Mesenchymal stem cell (in vitro differentiated cells and primary cell): ENCODE measurements around the gene CXCR4.

Source experiments
- DNase-seq: peaks from one replicate; pipeline ENCODE4 v3.0.0-alpha.2; 2013
- H2AFZ ChIP-seq: one replicate; pipeline ENCODE4 v1.6.1; 2013; ENCODE audit warnings: low read depth, mild to moderate bottlenecking, control low read depth, inconsistent platforms, low read length, moderate library complexity
- H2AK5ac ChIP-seq: 2 replicates; pipeline ENCODE4 v1.6.1; 2013; ENCODE audit warnings: low read length, moderate library complexity, mild to moderate bottlenecking, inconsistent platforms; ENCODE audit not compliant: severe bottlenecking
- H2BK120ac ChIP-seq: one replicate; pipeline ENCODE4 v1.6.1; 2013; ENCODE audit warnings: low read depth, mild to moderate bottlenecking, inconsistent platforms, low read length, moderate library complexity
- H2BK12ac ChIP-seq, 2 experiments: one replicate each; pipeline ENCODE4 v1.6.1; 2013; ENCODE audit warnings: inconsistent platforms in 2 of 2, low read length in 2 of 2, mild to moderate bottlenecking in 2 of 2, moderate library complexity in 2 of 2, control low read depth in 1 of 2
- H2BK15ac ChIP-seq: one replicate; pipeline ENCODE4 v1.6.1; 2013; ENCODE audit warnings: mild to moderate bottlenecking, low read depth, inconsistent platforms; ENCODE audit not compliant: poor library complexity, severe bottlenecking
- H2BK5ac ChIP-seq: 2 replicates; pipeline ENCODE4 v1.6.1; 2013; ENCODE audit warnings: low read depth, mild to moderate bottlenecking, low read length, control low read depth, inconsistent platforms; ENCODE audit not compliant: poor library complexity, severe bottlenecking
- H3K14ac ChIP-seq, 2 experiments: one replicate each; pipeline ENCODE4 v1.6.1; 2013; ENCODE audit warnings: inconsistent platforms in 2 of 2, low read length in 2 of 2, control low read depth in 1 of 2, mild to moderate bottlenecking in 1 of 2, moderate library complexity in 1 of 2
- H3K18ac ChIP-seq, 2 experiments: one replicate each; pipeline ENCODE4 v1.6.1; 2013; ENCODE audit warnings: inconsistent platforms in 2 of 2, low read length in 2 of 2, control low read depth in 1 of 2, low read depth in 1 of 2, mild to moderate bottlenecking in 1 of 2
- H3K23ac ChIP-seq, 2 experiments: one replicate each; pipeline ENCODE4 v1.6.1; 2013; ENCODE audit warnings: inconsistent platforms in 2 of 2, low read length in 2 of 2, mild to moderate bottlenecking in 2 of 2, moderate library complexity in 2 of 2, control low read depth in 1 of 2
- H3K27ac ChIP-seq: 2 replicates; pipeline ENCODE4 v1.5.1; 2013; ENCODE audit warnings: mild to moderate bottlenecking, moderate library complexity, low read length, control low read depth, inconsistent platforms; ENCODE audit not compliant: poor library complexity, severe bottlenecking
- H3K27me3 ChIP-seq, 2 experiments: 2 replicates each; pipeline versions ENCODE4 v1.6.1 to v1.7.0; 2013; ENCODE audit warnings: low read length in 2 of 2, mild to moderate bottlenecking in 2 of 2, moderate library complexity in 2 of 2, control low read depth in 1 of 2, inconsistent platforms in 1 of 2; ENCODE audit not compliant: control insufficient read depth in 1 of 2, insufficient read depth in 1 of 2
- H3K36me3 ChIP-seq, 2 experiments: 2 replicates each; pipeline versions ENCODE4 v1.6.1 to v1.7.0; 2013; ENCODE audit warnings: low read length in 2 of 2, control low read depth in 1 of 2, inconsistent platforms in 1 of 2, low read depth in 1 of 2, mild to moderate bottlenecking in 1 of 2; ENCODE audit not compliant: insufficient read depth in 2 of 2, control insufficient read depth in 1 of 2
- H3K4ac ChIP-seq, 2 experiments: one replicate each; pipeline ENCODE4 v1.6.1; 2013; ENCODE audit warnings: inconsistent platforms in 2 of 2, low read length in 2 of 2, mild to moderate bottlenecking in 2 of 2, moderate library complexity in 2 of 2, control low read depth in 1 of 2, low read depth in 1 of 2
- H3K4me1 ChIP-seq: 2 replicates; pipeline ENCODE4 v1.6.1; 2013; ENCODE audit warnings: low read depth, low read length, control low read depth; ENCODE audit not compliant: control insufficient read depth, insufficient read depth
- H3K4me2 ChIP-seq: 2 replicates; pipeline ENCODE4 v1.6.1; 2013; ENCODE audit warnings: low read length, mild to moderate bottlenecking, inconsistent platforms; ENCODE audit not compliant: poor library complexity, severe bottlenecking
- H3K4me3 ChIP-seq, 2 experiments: 2 replicates each; pipeline versions ENCODE4 v1.5.1 to v1.7.0; 2013; ENCODE audit warnings: low read length in 2 of 2, mild to moderate bottlenecking in 2 of 2, control low read depth in 1 of 2, low read depth in 1 of 2; ENCODE audit not compliant: insufficient read depth in 1 of 2
- H3K79me1 ChIP-seq: replicated peaks from 2 replicates; pipeline ENCODE4 v1.6.1; 2013; ENCODE audit warnings: mild to moderate bottlenecking, control low read depth, low read length, inconsistent platforms; ENCODE audit not compliant: poor library complexity, severe bottlenecking
- H3K9ac ChIP-seq: 2 replicates; pipeline ENCODE4 v1.7.0; 2013; ENCODE audit warnings: mild to moderate bottlenecking, low read length, moderate library complexity
- H3K9me3 ChIP-seq: 2 replicates; pipeline ENCODE4 v1.7.0; 2013; ENCODE audit warnings: mild to moderate bottlenecking, low read length; ENCODE audit not compliant: control insufficient read depth
- H4K8ac ChIP-seq: one replicate; pipeline ENCODE4 v1.6.1; 2013; ENCODE audit warnings: inconsistent platforms, mild to moderate bottlenecking, low read length, moderate library complexity
- H4K91ac ChIP-seq: one replicate; pipeline ENCODE4 v1.6.1; 2013; ENCODE audit warnings: mild to moderate bottlenecking, low read length, inconsistent platforms
- WGBS: methylation state at CpG from one replicate; pipeline ENCODE4 v1.1.7; 2013; ENCODE audit warnings: mixed read lengths; 5-methylcytosine and 5-hydroxymethylcytosine counted together

CXCR4 gene

GRCh38 chr2:136110526-136110925 is 7.4 kb downstream of the CXCR4 start:
- WGBS: no CpG with 5 or more reads among the region's 1 CpG
- H2BK12ac ChIP-seq: no peak overlapping the region

DNA sequence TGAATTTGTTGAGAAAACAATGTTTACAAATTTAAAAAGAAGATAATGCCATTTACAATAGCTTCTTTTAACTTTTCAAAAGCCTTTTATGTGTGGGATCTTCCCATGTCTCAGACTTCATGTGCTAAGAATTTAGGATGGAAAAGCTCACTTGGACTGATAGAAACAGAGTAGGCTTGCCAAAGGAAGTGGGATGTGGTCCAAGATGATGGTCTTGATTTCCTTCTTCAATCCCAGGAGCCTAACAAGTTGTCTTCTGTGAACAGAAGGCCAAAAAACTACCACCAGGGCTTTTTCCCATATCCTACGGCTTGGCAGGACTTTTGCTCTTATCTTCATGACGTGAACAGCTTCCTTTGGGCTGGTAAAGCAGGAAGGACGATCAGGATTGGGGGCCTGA is 9.5 kb downstream of the CXCR4 start:
- Histone ChIP-seq H3K36me3 (no peaks in the 10 kb centered on the region), H2BK12ac (no peak overlapping the region), H3K4ac (no peak overlapping the region), H3K79me1 (no peaks in the 10 kb centered on the region), H3K18ac (no peak overlapping the region), H2AFZ (no peak overlapping the region), H3K9me3 (no peaks in the 10 kb centered on the region), H4K8ac (no peak overlapping the region), H3K23ac (no peak overlapping the region), H3K14ac (no peak overlapping the region), H2BK5ac (no peak overlapping the region), H2AK5ac (no peak overlapping the region), H2BK15ac (no peak overlapping the region), H3K27ac (no peak overlapping the region), H3K27me3 (peaks cover 19 to 43% of the 10 kb centered on the region in 2 experiments), H2BK120ac (no peak overlapping the region), H3K4me2 (no peak overlapping the region), H3K4me3 (no peak overlapping the region), H3K9ac (no peak overlapping the region), H3K4me1 (no peaks in the 10 kb centered on the region), H4K91ac (no peak overlapping the region)
- DNase-seq: no peak
- 87% methylated on average over 3 of the region's 3 CpGs for WGBS

More at GRCh38 chr2:136110526-136110925, 7.4 kb downstream of the CXCR4 start:
- Histone ChIP-seq H3K27me3 (peaks cover 40 to 60% of the 10 kb centered on the region in 2 experiments), H2BK120ac (no peak overlapping the region), H2BK5ac (no peak overlapping the region), H3K4me1 (no peaks in the 10 kb centered on the region), H3K36me3 (no peaks in the 10 kb centered on the region), H4K91ac (no peak overlapping the region), H3K4me2 (no peak overlapping the region), H2AK5ac (no peak overlapping the region), H3K23ac (no peak overlapping the region), H3K4ac (no peak overlapping the region), H3K27ac (no peak overlapping the region), H3K4me3 (no peak overlapping the region), H3K9ac (no peak overlapping the region), H2BK15ac (no peak overlapping the region), H3K18ac (no peak overlapping the region), H3K9me3 (no peaks in the 10 kb centered on the region), H3K14ac (no peak overlapping the region), H4K8ac (no peak overlapping the region), H2AFZ (no peak overlapping the region), H3K79me1 (no peaks in the 10 kb centered on the region)
- no peak for DNase-seq

DNA sequence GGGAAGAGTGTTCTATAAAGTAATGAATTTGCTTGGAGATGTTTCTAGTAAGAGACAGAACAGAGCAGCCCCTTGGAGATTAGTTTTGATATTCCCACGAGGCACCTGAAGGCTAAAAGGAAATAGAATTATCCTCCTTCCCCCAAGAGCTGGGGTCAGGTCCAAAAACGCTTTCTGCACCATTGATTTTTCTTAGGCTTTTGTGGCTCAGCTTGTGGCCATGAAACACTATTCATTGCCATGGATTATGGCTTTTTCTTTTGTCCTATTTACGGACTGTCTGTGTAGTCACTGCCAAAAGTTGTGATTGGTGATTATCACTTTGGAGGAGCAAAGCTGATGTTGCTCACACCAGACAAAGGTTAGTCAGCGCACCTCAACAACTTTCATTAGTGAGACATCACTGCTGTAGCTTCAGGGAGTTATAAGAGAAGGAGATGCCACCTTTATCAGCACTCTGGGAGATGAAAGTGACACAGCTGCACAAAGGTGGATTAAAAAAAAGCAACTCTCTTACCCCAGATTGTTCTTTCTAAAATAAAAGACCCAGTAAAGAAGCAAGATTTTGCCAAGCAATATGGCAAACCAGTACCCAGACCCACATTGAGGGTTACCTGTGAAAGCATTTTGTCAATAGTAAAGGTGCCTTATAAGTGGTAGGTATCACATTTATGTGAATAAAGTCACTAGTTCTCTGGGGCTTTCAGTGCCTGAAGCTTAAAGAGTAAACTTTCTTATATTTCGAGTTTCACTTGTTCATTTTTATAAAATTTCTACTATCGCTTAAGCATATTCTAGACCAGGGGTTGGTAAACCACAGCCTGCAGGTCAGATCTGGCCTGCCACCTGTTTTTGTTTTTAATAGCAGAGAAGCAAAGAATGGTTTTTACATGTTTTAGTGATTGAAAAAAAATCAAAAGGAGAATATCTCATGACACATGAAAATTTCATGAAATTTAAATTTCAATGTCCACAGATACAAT is 10.6 kb downstream of the CXCR4 start:
- Histone ChIP-seq H2AK5ac (no peak overlapping the region), H3K4ac (no peak overlapping the region), H3K23ac (no peak overlapping the region), H2BK12ac (no peak overlapping the region), H2BK120ac (no peak overlapping the region), H3K79me1 (no peaks in the 10 kb centered on the region), H2BK5ac (no peak overlapping the region), H2BK15ac (no peak overlapping the region), H3K4me2 (no peak overlapping the region), H3K27ac (no peak overlapping the region), H3K4me1 (no peaks in the 10 kb centered on the region), H3K18ac (no peak overlapping the region), H3K9me3 (no peaks in the 10 kb centered on the region), H4K8ac (no peak overlapping the region), H3K4me3 (no peak overlapping the region), H3K14ac (no peak overlapping the region), H3K27me3 (peaks cover 8 to 35% of the 10 kb centered on the region in 2 experiments), H4K91ac (no peak overlapping the region), H3K9ac (no peak overlapping the region), H3K36me3 (no peaks in the 10 kb centered on the region), H2AFZ (no peak overlapping the region)
- WGBS: 81% methylated on average over 4 of the region's 6 CpGs
- no peak for DNase-seq

DNA sequence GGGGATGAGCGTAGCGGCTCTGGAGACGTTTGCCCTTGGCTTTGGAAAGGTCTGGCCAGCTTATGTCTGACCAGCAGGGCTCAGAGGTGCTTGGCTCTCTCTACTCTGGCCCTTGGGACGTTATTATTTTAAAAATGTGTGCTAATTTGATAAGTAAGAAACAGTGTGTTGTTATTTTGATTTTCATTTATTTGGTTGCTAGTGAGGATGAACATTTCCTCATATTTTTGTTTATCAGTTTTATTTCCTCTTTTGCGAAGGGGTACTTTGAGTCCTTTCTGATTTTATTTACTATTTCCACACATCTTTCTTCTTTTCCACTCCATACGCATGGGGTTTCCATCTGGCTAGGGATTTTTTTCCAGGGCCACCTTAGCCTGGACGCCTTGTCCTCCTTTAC is 11.4 kb downstream of the CXCR4 start:
- H2AK5ac ChIP-seq: no peak overlapping the region
- H3K9me3 ChIP-seq: no peaks in the 10 kb centered on the region
- no peaks in the 10 kb centered on the region for H3K79me1 ChIP-seq
- no peak overlapping the region for H3K4me2 ChIP-seq
- DNase-seq: no peak
- H2BK12ac ChIP-seq: no peak overlapping the region
- no peak overlapping the region for H3K4ac ChIP-seq
- no peaks in the 10 kb centered on the region for H3K4me1 ChIP-seq
- no peak overlapping the region for H3K4me3 ChIP-seq
- WGBS: 85% methylated on average over 7 of the region's 7 CpGs
- H2AFZ ChIP-seq: no peak overlapping the region
- no peak overlapping the region for H3K27ac ChIP-seq
- H3K18ac ChIP-seq: no peak overlapping the region
- H2BK15ac ChIP-seq: no peak overlapping the region
- no peak overlapping the region for H4K8ac ChIP-seq
- H3K9ac ChIP-seq: no peak overlapping the region
- no peak overlapping the region for H3K14ac ChIP-seq
- no peak overlapping the region for H2BK120ac ChIP-seq
- H3K36me3 ChIP-seq: no peaks in the 10 kb centered on the region
- H2BK5ac ChIP-seq: no peak overlapping the region
- peaks cover 7 to 30% of the 10 kb centered on the region in 2 experiments for H3K27me3 ChIP-seq
- H3K23ac ChIP-seq: no peak overlapping the region
- no peak overlapping the region for H4K91ac ChIP-seq
